Amniotic epithelial cell (primary cell): ENCODE measurements around the gene FAM149A.

Experiments used
- DNase-seq: peaks from one replicate; pipeline ENCODE4 v3.0.0-alpha.2; 2010; ENCODE audit warnings: low read depth

Gene FAM149A

DNA sequence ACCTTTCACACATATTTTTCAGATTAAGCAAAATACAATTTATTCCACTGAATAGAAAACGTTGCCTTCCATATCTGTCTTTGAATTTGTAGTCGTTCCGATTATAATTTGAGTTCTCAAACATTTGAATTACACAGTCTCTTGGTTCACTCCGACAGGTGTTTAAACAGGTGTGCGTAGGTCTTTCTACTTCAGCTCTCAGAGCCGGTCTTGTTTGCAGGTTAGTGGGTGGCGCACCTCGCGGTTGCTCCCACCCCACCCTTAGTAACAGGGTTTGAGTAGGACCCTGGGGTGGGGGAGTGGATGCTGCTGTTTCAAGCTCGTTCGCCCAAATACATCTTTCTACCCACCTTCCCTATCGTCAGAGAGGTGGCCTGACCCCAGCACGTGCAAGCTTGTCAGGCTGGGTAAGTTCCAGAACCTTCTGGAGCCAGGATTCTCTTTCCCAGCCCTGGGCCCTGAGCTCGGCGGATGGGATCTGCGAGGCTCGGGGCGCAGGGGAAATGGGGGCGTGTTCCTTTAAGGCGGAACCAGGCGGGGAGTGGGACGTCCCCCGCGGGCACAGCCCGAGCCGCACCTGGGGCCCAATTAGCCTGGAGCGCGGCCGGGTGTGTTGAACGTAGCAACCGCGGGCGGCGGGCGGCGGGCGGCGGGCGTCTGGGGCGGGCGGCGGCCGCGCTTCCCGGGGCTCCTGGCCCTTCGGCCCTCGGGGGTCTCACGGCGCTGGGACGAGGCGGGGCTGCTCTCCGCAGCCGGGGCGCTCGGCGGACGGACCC lies at the start of gene FAM149A:
FAM149A (plus strand) TSS at position 591 of the 776 bp plus-strand sequence.
- no peak for DNase-seq

- no peak for DNase-seq
These were observed 46.1 kb upstream of the FAM149A start for GRCh38 chr4:186058253-186058979.

DNA sequence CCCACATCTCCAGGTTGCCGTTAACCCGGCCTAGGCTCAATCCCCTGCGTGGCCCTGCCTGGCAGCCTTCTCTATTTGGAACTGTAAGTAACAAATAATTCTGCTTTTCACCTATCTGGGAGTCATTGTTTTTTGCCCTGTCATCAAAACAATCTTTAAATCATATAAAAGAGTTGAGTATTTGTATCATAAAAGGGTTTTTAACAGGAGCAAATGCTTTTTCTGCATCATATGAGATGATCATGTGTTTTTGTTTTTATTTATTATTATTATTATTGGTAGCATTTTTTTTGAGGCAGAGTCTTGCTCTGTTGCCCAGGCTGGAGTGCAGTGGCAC lies 45.6 kb upstream of the FAM149A start:
- no peak for DNase-seq

GRCh38 chr4:186061921-186062320 lies 42.6 kb upstream of the FAM149A start:
- no peak for DNase-seq

GRCh38 chr4:186067757-186068385 lies 36.6 kb upstream of the FAM149A start:
- peak; percentile 44 for DNase-seq

DNA sequence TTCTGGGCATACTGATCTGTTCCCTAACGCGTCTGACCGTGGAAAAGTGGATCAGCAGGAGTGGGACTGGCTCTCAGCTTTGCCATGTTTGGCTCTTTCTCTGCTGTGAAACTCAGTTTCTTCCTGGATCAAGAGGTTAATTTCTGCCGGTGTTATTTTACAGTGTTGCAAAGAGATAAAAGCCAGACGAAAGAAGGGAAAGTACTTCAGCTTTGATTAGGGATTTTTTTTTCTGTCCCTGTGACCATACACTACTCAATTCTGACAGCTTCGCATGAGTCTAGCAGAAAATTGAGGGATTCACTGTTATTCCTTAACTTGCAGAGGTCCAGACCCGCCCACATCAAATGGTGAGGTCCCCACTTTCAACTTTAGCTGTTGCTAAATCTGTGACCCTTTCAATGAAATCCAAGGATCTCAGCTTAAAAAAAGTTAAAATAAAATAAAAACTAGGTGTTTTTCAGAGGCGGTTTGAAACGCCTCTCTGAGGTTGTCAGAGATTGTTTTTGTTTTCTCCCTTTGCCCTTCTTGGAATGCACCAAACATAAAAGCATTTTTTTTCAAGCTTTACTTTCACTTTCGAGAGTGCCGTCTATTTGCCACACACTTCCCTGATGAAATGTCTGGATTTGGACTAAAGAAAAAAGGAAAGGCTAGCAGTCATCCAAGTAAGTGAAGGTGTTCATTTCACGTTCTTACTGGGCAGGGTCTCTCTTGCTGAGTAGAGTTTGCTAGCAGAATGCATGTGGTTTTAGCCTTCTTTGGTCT lies 35.7 kb upstream of the FAM149A start, which contains the start of gene TLR3:
TLR3 (plus strand) TSS at position 576 of the 768 bp plus-strand sequence. CDS start 7,464 bp downstream, outside the sequence.
- peak; percentile 39 for DNase-seq

DNA sequence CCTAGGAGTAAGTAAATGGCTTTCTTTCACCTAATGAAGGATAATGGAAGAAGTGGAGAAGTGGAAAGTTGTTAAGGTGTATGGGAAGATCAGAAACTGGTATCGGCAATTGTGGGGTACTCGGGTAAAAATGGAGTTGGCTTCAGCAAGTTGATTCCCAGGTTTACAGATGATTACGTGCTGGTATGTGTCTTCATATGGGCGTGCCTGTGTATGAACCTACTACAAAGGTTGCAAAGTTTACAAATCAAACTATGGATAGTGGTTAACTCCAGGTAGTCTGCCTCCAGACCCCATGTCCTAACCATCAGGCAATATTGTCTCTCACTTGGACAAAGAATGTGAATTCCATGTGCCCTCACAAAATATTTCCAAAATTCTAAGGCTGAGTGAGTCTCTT lies 34.8 kb upstream of the FAM149A start:
- no peak for DNase-seq

- no peak for DNase-seq
These were observed 32.0 kb upstream of the FAM149A start for GRCh38 chr4:186072516-186072915.

- DNase-seq = no peak
These were observed 30.3 kb upstream of the FAM149A start for GRCh38 chr4:186074189-186074588.

- DNase-seq = no peak
These were observed 25.4 kb upstream of the FAM149A start for GRCh38 chr4:186078981-186079638.

- DNase-seq = no peak
These were observed 24.8 kb upstream of the FAM149A start for GRCh38 chr4:186079694-186080093.

DNA sequence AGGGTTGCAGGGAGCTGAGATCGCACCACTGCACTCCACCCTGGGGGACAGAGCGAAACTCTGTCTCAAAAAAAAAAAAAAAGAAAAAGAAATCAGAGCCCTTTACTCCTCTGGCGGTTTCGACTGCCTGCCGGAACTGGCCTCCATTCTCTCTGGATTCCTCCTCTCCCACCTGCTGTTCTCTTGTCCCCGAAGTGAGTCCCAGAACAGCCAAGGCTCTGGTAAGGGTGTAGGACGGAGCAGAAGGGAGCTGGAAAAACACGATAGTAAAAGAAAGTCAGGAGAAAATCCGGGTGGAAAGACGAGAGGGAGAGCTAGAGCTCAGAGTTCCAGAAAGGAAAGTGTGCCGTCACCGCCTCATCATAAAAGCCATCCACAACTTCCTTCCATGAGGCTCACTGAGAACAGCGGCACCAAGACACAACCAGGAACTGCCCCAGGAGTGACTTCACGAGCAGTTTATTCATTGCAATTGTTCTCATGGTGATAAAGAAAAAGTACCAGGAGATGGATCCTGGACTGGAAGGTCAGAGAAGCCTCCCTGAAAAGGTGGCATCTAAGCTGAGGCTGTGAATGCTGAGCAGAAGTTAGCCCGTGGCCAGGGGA lies 23.2 kb upstream of the FAM149A start:
- DNase-seq = no peak

DNA sequence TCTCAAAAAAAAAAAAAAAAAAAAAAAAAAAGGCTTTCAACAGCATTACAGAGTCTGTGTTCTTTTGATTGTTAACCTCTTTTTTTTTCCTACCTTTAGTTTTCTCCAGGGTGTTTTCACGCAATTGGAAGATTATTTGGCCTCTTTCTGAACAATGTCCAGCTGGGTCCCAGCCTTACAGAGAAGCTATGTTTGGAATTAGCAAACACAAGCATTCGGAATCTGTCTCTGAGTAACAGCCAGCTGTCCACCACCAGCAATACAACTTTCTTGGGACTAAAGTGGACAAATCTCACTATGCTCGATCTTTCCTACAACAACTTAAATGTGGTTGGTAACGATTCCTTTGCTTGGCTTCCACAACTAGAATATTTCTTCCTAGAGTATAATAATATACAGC lies 22.3 kb upstream of the FAM149A start:
- DNase-seq = no peak

DNA sequence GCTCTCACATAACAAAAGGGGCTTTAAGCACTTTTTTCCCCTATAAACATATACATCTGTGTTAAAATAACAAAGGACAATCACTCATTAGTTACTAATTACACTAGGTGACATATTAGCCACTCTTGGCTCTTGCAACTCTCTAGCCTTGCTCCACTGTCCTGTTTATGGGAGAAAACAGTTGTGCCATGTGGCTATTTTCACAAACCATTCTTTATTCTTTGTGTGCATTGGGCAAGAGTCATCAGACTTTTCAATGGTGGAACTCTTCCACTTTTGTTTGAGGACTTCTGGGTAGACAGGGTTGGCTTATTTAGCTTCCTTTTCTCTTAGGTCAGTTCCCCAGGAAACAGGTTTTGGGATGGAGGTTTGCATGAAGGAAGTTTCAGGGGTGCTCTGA lies 16.0 kb upstream of the FAM149A start:
- DNase-seq = no peak

GRCh38 chr4:186092296-186092695 lies 12.2 kb upstream of the FAM149A start:
- no peak for DNase-seq

- no peak for DNase-seq
These were observed 9.1 kb upstream of the FAM149A start for GRCh38 chr4:186095406-186095805.

- DNase-seq = peak; percentile 8
These were observed 7.8 kb upstream of the FAM149A start for GRCh38 chr4:186096681-186097165.

- DNase-seq = no peak
These were observed 7.1 kb upstream of the FAM149A start for GRCh38 chr4:186097386-186097785.

- no peak for DNase-seq
These were observed 1.6 kb upstream of the FAM149A start for GRCh38 chr4:186102931-186103330.

DNA sequence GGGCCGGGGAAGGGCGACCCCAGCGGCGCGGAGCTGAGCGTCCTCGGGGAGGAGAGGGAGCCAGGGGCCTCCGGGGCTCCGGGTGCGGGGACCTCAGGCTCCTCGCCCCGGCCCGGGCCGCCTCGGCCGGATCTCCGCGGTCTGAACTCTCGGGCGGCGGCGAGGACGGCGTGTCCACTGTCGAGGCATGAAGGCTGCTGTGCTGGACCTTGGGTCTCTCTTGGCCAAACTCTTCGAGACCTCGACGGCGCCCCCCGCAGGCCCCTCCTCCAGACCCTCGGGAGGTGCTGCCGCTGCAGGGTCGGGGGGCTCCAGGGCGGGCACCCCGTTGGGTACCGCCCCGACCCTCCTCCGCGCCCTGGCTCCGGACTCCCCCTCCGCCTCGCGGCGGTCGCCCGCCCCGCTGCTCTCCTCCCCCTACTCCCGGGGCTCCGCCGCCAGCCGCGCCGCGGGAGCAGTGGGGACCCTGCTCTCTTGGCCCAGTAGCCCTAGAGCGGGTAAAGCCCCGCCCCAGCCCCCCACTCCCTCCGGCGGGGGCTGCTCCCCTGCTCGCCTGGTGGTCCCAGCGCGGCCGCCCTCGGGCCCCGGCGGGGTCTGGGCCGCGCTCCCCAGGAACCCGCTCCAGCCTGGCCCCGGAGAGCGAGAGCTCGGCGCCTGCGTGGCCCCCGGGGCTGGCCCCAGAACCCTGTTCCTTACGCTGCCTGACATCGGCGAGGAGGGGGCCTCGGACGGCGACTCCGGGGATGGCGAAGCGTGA lies 564 bp downstream of the FAM149A start:
- no peak for DNase-seq
